BJ (cell line): Measurements from ENCODE around the gene PDP2. TPM values are rescaled to one million over a fixed set of nuclear protein-coding genes. Genes with fewer than 3 reads are reported as not detected.

Experiments
- CTCF ChIA-PET: fragments of 350-600 bp; formaldehyde crosslinking; extraction: SDS; loops from one replicate; lab custom pipeline; 2021; ENCODE audit warnings: antibody characterized with exemption, inconsistent platforms; lab: Yijun Ruan, JAX
- POLR2A ChIA-PET: fragments of 300-600 bp; sonication (Branson Sonifier 250); formaldehyde crosslinking; extraction: SDS; loops from one replicate; lab custom pipeline; 2021; ENCODE audit warnings: antibody characterized with exemption; lab: Charles Lee
- DNase-seq: peaks from one replicate; pipeline ENCODE4 v3.0.0-alpha.2; 2011; ENCODE audit warnings: low read depth
- H3K27me3 ChIP-seq: 2 replicates; pipeline ENCODE4 v1.6.0; 2011; ENCODE audit warnings: low read length; ENCODE audit not compliant: control insufficient read depth, insufficient read depth
- H3K36me3 ChIP-seq: 2 replicates; pipeline ENCODE4 v1.5.1; 2011; ENCODE audit warnings: low read length; ENCODE audit not compliant: control insufficient read depth, insufficient read depth
- H3K4me3 ChIP-seq: 2 replicates; pipeline ENCODE4 v1.5.1; 2011; ENCODE audit warnings: low read depth, mild to moderate bottlenecking, control low read depth, low read length
- polyA plus RNA-seq: library from polyadenylated mRNA; depleted of rRNA; stranded (reverse); fragments of >200 nt; gene quantifications from 2 replicates; pipeline ENCODE4 v1.2.3, GENCODE V29; 2011
- TF ChIP-seq, protein P1 (sequence below): IDR thresholded peaks from 2 replicates; pipeline ENCODE4 v1.5.1; 2011; ENCODE audit warnings: low read depth, mild to moderate bottlenecking, control low read depth, inconsistent platforms, low read length, moderate library complexity; ENCODE audit not compliant: insufficient read depth

The PDP2 gene
- polyA plus RNA-seq, 1 experiment: 10.3 TPM

DNA sequence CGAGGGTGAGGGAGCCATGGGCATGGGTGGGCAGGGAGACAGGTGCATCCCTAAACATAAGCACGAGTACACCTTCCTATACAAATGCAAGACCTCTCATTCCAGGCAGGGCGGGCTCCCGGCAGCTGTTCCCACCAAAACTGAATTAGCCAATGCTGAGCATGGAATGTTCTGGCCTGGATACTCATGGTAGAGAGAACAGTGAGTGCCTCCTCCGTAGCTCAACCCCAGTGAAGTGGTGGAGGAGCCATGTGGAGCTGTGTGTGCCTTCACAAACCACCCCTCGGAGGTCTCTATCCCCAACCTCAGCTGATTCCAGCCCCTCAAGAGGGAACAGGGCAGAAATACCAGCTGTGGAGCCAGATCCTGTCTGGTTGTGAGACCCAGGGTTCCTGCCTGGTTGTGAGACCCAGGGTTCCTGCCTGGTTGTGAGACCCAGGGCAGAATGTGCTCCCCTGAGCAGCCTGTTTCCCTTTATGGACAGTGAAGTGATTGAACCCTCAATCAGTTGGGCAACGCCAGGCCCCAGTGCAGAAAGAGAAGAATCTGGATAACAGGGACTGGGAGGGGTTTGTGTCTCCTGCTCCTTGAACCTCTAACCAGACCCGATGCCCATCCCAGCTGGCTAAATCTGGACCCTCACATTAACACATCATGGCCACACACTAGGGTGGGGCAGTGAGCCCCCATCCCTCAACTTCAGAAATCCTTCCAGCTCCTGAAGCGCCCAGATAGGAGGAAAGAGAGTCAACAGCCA is 40.8 kb downstream of the PDP2 start:
- no peak for DNase-seq
- no peaks in the 10 kb centered on the region for H3K36me3 ChIP-seq
- ChIA-PET CTCF (interaction anchor here (1.8 to 4.5 kb wide), 3 partner anchors 11 to 26 kb away, joined by 8 to 30 read pairs (median 20); no protein-coding TSS in a partner anchor), POLR2A (no interaction called here)
- no peak overlapping the region for H3K4me3 ChIP-seq
- TF ChIP-seq, protein P1, sequence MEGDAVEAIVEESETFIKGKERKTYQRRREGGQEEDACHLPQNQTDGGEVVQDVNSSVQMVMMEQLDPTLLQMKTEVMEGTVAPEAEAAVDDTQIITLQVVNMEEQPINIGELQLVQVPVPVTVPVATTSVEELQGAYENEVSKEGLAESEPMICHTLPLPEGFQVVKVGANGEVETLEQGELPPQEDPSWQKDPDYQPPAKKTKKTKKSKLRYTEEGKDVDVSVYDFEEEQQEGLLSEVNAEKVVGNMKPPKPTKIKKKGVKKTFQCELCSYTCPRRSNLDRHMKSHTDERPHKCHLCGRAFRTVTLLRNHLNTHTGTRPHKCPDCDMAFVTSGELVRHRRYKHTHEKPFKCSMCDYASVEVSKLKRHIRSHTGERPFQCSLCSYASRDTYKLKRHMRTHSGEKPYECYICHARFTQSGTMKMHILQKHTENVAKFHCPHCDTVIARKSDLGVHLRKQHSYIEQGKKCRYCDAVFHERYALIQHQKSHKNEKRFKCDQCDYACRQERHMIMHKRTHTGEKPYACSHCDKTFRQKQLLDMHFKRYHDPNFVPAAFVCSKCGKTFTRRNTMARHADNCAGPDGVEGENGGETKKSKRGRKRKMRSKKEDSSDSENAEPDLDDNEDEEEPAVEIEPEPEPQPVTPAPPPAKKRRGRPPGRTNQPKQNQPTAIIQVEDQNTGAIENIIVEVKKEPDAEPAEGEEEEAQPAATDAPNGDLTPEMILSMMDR: no peak
- peaks cover 18% of the 10 kb centered on the region for H3K27me3 ChIP-seq

DNA sequence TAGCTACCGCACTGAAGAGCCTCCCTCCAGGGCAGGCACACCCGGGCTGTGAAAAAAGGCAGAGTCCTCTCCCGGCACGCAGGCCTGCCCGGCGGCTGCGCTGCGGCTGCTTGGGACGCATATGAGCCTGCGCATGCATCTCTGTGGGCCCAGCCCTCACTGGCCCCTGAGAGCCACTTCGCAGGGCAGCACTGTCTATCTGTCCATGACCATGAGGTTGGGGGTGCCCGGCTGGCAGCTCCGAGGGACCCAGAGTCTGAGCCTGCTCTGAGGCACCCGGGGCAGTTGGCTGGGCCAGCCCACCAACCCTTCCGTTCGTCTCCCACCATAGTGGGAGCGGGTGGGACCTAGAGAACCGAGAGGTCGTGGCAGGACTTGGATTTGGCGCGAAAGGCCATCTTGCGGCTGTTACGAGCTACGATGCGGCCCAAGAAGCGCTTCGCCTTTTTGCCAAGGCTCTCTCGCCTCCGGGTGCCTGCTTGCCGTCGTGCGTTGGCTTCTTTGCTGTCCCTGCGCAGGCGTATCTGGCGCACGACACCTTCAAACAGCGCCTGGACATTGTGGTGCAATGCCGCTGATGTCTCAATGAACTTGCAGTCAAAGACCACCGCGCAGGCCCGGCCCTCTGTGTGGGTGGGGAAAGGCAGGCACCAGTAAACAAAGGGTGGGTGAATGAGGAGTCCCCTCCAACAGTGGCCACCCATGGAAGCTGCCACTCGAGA is 41.6 kb downstream of the PDP2 start:
- Histone ChIP-seq H3K27me3 (peaks cover 16% of the 10 kb centered on the region), H3K4me3 (no peak overlapping the region), H3K36me3 (no peaks in the 10 kb centered on the region)
- ChIA-PET CTCF (interaction anchor here (0.6 to 4.5 kb wide), 5 partner anchors 9 to 27 kb away, joined by 3 to 30 read pairs (median 8); no protein-coding TSS in a partner anchor), POLR2A (no interaction called here)
- no peak for DNase-seq
- TF ChIP-seq, protein P1: no peak

DNA sequence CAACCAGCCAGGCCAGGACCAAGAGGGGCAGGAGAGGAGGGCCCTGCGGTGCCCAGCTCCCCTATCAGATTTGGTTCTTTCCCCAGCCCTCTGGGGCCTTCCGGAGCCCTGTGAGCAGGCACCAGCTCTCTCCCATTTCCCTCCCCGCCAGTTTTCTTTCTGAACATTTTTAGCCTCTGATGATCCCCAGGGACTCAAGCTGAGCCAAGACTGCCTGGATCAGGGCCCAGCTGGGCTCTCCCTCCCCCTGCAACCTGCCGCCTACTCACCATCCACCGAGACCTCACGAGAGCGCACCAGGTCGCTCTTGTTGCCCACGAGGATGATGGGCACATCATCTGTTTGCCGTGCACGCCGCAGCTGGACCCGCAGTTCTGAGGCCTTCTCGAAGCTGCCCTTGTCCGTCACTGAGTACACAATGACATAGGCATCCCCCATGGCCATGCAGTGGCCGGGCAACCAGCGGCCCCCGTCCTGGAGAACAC is 43.0 kb downstream of the PDP2 start:
- POLR2A ChIA-PET: no interaction called here
- TF ChIP-seq, protein P1: no peak
- Histone ChIP-seq H3K4me3 (no peak overlapping the region), H3K27me3 (peaks cover 16% of the 10 kb centered on the region), H3K36me3 (no peaks in the 10 kb centered on the region)
- CTCF ChIA-PET: interaction anchor here (1.4 kb wide), 1 partner anchor 10 kb away, joined by 4 read pairs; no protein-coding TSS in a partner anchor
- no peak for DNase-seq

DNA sequence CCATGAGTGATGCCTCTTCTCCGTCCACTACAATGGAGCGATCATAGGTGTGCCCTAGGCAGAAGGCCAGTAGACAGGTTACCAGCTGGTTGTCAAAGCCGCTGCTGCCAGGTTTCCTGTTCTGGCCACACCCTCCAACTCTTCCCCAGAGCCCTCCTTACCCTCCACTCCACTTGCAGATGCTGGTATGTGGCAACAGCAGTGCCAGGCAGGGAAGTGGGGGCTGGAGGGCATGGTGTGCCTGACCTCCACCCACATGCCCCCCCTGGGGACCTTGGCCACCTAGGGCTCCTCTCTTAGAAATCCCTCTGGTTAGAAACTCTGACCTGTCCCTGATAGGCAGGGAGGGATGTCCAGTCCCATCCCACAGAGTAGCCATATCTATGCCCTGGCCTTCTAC is 43.6 kb downstream of the PDP2 start:
- ChIA-PET POLR2A (no interaction called here), CTCF (interaction anchor here (5.4 kb wide), 1 partner anchor 27 kb away, joined by 118 read pairs; no protein-coding TSS in a partner anchor)
- Histone ChIP-seq H3K27me3 (peaks cover 16% of the 10 kb centered on the region), H3K4me3 (no peak overlapping the region), H3K36me3 (no peaks in the 10 kb centered on the region)
- TF ChIP-seq, protein P1: no peak
- DNase-seq: no peak
